HG02588 (cell line): ENCODE measurements around the gene SERGEF.
"Not testable (repeated sequence)": the region's sequence is repeated elsewhere in the genome, so short reads cannot be mapped to it uniquely, and the experiment has no call there.

Experiments
- ATAC-seq: cut with Tn5 transposase; IDR thresholded peaks from one replicate; pipeline ENCODE4 v1.9.1; 2021; ENCODE audit warnings: mild to moderate bottlenecking, moderate library complexity; ENCODE audit not compliant: unreplicated experiment

Gene SERGEF

DNA sequence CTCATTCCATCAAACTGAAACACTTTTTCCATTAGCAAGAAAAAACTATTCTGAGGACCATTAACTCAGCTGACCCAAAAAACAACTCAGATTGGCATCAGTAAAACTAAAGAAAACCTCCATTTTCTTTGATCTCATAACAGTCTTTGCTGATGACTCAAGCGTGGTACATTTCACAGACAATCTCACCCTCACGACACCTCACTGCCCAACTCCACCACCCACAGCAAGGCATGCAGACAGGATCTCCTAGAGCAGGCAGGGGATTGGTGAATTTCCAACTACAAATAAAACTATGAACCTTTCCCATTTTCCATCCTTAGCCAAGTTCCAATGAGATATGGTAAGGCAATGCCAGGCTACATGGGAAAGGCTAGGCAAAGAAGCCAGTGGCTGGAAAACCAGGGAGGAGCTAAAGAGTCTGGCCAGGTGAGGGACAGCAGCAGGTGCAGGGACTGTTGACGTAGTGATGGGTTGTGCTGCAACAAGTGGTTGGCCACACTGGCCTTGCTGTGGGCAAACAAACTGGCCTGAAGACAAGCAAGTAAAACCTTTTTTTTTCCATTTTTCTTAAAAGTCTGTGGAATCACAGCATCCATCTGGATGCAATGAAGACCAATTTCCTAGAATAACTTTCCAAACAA is 97.2 kb downstream of the SERGEF start:
- no peak for ATAC-seq

DNA sequence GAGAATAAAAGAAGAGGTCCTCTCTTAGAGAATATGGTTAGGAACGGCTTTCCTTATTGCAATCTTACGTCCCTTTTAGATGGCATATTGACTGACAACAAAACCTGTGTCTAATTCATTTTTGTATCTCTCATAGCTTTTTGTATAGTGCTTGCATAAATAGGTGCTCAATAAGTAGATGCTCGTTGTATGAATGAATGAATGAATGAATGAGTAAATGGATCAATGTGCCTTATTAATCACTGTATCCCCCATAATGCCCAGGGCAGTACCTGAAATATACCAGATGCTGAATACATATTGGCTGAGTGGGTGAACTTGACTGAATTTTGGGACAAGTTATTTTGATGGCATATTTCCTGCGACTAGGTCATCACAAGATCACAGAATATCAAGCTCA is 97.9 kb downstream of the SERGEF start:
- ATAC-seq, result no peak

- no peak for ATAC-seq
These were observed 105.8 kb downstream of the SERGEF start for GRCh38 chr11:17907046-17907445.

- ATAC-seq, result no peak
These were observed 106.4 kb downstream of the SERGEF start for GRCh38 chr11:17906436-17906835.

DNA sequence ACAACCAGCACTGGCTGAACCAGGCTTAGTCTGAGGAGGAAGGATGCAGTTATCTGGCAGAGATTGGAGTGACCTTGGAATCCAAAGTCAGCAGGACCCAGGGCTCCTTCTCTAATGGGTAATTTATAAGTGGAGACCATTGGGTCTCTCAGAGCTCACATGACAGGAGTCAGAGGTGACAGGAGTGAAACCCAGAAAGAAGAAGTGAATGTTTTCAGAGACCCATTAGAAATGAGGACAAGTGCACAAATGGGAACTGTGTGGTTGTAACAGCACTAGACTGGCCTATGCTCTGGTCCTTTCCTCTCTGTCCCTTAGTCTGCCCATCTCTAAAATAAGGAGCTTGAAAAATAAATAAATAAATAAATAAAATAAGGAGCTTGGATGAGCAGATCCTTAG is 107.4 kb downstream of the SERGEF start:
- ATAC-seq, result peak; percentile 91

DNA sequence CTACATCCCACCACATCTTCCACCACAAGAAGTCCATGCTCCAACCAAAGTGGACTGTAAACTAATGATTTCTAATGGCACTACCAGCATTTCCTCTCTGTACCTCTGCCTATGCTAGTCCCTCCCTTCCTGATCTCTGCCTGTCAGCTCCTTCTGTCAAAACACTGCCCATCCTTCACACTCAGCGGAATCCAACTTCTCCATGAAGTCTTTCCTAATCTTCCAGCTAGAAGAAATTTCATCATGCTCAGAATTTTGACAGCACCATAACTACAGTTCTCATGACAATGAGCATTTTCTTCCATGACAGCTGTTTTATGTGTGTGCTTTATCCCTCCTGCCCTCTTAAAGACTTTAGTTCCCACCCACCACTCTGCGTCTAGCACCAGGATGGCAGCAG is 111.4 kb downstream of the SERGEF start:
- ATAC-seq, result no peak

DNA sequence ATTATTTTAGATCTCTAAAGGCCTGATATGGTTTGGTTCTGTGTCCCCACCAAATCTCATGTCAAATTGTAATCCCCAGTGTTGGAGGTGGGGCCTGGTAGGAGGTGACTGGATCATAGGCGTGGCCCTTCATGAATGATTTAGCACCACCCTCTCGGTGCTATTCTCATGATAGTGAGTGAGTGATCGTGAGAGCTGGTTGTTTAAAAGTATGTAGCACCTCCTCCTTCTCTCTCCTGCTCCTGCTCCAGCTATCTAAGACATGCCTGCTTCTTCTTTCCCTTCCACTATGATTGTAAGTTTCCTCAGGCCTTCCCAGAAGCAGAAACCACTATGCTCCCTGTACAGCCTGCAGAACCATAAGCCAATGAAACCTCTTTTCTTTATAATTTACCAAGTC is 114.1 kb downstream of the SERGEF start:
- no peak for ATAC-seq

DNA sequence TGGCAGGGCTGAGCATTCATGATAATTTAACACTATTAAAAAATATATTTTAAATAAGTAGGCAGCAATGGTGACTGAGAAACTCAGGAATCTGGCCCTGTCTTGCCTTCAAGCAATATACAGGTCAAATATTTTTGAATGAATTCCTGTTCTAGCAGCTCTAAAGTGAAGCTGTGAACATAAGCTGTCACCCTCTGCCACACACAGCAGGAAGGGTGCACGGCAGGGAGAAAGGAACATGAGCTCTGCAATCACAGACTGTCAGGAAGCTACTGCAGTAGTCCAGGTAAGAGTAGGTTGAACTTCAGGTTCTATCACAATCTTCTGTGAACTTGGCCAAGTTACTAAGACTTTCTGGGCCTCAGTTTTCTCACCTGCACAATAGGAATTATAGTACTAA is 114.8 kb downstream of the SERGEF start:
- ATAC-seq, result no peak

DNA sequence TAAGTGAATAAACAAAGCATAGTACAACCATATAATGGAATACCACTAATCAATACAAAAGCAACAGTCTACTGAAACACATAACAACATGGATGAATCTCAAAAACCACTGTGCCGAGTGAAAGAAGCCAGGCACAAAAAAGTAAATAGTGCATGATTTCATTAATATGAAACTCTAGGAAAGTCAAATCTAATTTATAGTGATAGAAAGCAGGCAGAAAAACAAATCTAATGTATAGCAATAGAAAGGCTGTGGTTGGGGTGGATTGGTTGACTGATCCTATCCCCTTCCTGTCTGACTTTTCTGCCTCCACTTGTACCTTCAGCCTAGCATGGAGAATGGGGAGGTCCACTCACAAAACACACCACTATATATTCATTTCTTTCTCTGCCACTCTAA is 115.4 kb downstream of the SERGEF start:
- no peak for ATAC-seq

DNA sequence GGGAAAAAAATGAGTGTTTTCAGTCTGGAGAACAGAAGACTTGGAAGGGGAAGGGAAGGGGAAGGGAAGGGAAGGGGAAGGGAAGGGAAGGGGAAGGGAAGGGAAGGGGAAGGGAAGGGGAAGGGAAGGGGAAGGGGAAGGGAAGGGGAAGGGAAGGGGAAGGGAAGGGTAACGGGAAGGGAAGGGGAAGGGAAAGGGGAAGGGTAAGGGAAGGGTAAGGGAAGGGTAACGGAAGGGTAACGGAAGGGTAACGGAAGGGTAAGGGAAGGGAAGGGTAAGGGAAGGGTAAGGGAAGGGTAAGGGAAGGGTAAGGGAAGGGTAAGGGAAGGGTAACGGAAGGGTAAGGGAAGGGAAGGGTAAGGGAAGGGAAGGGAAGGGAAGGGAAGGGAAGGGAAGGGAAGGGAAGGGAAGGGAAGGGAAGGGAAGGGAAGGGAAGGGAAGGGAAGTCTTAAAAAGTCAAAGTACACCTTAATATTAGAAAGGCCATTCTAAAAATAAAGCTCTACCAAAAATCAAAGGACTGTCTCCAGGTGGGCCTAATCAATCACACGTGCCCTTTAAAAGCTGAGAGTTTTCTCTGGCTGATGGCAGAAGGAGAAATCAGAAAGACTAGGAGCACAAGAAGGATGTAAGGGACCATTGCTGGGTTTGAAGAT is 116.2 kb downstream of the SERGEF start:
- not testable (repeated sequence) for ATAC-seq

GRCh38 chr11:17894929-17895658 is 117.8 kb downstream of the SERGEF start:
- no peak for ATAC-seq

GRCh38 chr11:17892409-17892808 is 120.4 kb downstream of the SERGEF start:
- no peak for ATAC-seq

DNA sequence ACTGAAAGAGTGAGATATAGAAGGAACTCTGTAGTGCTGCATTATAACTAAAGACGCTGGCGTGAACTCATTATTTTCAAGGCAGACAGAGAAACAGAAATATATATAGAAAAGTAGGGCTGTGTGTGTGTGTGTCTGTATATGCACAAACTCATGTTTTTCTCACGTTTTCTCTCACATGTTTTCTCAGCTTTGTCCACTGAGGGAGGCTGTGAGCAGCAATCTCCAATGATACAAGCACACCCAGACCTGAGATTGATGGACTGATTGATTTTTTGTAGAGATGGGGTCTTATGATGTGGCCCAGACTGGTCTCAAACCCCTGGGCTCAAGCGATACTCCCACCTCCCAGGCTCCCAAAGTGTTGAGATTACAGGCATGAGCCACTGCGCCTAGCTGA is 122.5 kb downstream of the SERGEF start:
- ATAC-seq, result no peak

DNA sequence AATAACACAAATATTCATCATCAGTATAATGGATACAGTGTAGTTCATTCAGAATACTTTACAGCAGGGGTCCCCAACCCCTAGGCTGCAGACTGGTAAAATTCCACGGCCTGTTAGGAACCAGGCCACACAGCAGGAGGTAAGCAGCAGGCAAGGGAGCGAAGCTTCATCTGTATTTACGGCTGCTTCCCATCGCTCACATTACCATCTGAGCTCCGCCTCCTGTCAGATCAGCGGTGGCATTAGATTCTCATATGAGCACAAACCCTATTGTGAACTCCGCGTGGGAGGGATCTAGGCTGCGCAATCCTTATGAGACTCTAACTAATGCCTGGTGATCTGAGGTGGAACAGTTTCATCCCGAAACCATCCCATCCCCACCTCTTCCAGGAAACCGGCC is 125.1 kb downstream of the SERGEF start:
- ATAC-seq, result no peak

- ATAC-seq, result no peak
These were observed 128.9 kb downstream of the SERGEF start for GRCh38 chr11:17883946-17884345.

GRCh38 chr11:17883057-17883456 is 129.8 kb downstream of the SERGEF start:
- no peak for ATAC-seq

DNA sequence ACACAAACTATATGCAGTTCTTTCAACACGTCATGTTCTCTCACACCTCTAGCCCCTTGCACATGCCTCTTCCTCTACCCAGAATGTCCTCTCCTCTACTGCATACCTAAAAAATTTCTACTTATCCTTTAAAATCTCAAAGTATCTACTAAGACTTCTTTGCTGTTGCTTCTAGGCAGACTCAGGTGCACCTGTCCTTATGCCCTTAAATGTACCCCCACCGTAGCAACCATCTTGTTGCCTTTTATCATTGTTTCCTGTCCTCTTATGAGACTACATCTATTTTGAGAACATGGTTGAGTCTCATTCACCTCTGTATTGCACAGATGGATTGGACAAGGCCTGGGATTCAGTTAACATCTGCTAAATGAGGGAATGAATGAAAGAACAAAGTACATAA is 134.1 kb downstream of the SERGEF start:
- ATAC-seq, result no peak

DNA sequence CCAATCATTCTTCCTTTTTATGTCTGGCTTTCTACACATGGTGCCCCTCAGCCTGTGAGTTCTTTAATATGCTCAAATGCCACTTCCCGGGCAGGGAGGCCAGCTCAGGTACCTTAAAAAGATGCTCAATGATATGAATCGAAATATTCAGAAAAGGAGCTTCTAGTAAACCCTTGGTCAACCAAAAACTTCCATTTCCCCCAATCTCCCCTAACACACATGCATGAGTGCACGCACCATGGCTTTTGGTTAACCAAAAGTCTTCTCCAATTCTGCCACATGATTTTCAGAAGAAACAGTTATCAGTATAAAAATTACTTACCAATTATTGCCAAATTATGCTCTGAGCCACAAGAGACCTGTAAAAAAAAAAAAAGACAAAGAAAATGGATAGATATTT is 135.0 kb downstream of the SERGEF start:
- ATAC-seq, result no peak

GRCh38 chr11:17876827-17877226 is 136.0 kb downstream of the SERGEF start:
- no peak for ATAC-seq

DNA sequence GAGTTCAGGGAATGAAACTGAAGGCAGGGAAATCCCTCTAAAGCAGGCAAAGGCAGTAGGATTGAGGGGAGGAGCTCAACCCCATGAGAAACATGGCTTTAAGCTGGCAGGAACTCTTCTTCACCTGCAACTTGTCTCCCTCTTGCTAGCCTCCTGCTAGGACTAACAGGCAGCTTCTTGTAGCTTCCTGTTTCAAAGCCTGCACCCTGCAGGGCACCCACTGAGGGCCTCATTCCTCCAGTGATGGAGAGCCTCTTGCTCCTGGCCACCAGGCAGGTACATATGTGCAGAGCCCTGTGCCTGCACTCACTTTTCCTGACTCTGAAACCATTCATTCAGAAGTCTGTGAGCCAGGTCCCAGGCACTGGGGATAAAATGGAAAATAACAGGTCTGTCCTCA is 137.0 kb downstream of the SERGEF start:
- ATAC-seq, result no peak

DNA sequence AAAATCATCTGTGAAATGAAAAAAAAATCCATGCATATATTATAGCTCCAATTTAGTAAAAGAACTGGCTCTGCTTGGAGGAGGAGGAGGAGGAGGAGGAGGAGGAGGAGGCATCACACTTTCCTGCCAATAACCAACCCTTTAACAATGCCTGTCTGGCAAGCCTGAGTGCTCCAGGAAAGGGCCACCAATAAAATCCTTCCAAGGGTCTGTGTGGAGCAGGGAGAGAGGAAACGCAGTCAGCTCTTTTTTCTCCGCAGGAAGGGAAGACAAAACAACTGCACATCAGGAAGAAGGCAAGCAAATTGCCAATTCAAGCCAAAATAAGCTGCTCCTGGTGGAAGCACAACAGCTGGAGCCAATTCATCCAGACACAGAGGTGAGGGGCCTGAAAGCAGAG is 139.3 kb downstream of the SERGEF start:
- no peak for ATAC-seq

- not testable (repeated sequence) for ATAC-seq
These were observed 144.4 kb downstream of the SERGEF start for GRCh38 chr11:17868398-17868797.
